Retina (tissue), 1 donor: ENCODE data around the gene PRKAR1A.
"Not testable (repeated sequence)": the region's sequence is repeated elsewhere in the genome, so short reads cannot be mapped to it uniquely, and the experiment has no call there.

Experiments
- DNase-seq: peaks from one replicate; pipeline ENCODE4 v3.0.0-alpha.2; 2016

PRKAR1A gene

DNA sequence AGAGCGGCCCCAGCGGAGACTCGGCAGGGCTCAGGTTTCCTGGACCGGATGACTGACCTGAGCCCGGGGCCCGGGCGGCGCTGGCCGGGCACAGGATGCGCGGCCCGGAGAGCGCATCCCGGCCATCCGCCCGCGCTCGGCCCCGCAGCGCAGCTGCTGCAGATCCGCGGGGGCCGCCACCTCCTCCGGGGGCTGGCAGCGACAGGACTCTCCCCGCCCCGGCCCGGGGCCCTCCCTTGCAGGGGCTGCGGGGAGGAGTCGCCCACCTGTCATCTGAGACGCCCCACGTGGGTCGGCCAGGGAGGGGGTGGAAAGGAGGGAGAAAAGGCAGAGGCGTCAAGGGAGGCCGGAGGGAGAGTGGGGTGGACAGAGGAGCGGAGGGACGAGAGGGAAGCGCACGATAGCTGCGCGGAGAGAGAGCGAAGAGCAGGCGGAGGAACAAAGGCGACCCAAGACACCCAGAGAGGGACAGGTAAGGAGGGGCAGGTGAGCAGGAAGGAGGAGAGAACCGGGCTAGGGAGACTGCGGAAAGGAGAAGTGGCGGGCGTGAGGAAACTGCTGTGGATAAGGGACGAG is 471 bp upstream of the PRKAR1A start:
- DNase-seq, result peak; percentile 95

DNA sequence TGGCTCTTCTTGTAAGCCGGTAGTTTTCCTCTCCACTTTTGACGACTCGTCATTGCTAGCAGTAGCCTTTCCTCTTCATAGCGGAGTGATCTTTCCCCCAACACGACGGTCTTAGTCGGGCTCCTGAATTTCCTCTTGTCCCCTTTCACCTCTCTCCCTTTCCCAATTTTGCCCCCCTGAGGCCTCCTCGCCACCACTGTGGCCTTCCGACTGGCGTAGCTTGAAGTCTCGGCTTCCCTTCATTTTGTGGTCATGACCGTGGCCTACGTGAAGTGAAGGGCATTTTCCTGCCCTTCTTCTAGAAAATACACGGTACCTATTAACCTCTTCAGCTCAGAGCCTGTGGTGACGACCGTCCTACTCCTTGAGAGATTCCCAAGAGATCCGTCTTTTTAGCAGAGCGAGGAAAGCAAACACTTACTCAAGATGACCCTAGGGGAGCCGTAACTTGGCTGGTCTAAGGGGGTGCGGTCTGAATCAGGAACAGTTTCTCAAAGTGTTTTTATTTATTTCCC is 787 bp downstream of the PRKAR1A start:
- DNase-seq, result peak; percentile 70

DNA sequence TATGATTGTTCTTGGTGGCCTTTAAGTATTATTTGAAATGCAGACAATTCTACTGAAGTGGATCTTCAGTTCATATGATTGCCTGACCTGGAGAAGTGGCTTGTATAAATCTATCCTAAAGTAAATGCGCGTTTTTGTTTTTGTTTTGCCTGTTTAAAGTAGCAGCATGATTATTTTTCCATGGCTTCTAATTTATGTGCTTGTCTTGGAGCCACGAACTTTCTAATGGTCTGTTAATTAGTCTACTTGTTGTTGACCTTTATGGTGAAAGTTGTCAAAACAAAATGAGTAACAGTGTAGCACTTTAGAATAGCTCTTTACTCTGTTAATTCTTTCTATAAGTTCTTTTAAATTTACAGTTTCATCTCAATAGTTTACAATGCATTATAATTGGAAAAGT is 1.7 kb downstream of the PRKAR1A start:
- no peak for DNase-seq

DNA sequence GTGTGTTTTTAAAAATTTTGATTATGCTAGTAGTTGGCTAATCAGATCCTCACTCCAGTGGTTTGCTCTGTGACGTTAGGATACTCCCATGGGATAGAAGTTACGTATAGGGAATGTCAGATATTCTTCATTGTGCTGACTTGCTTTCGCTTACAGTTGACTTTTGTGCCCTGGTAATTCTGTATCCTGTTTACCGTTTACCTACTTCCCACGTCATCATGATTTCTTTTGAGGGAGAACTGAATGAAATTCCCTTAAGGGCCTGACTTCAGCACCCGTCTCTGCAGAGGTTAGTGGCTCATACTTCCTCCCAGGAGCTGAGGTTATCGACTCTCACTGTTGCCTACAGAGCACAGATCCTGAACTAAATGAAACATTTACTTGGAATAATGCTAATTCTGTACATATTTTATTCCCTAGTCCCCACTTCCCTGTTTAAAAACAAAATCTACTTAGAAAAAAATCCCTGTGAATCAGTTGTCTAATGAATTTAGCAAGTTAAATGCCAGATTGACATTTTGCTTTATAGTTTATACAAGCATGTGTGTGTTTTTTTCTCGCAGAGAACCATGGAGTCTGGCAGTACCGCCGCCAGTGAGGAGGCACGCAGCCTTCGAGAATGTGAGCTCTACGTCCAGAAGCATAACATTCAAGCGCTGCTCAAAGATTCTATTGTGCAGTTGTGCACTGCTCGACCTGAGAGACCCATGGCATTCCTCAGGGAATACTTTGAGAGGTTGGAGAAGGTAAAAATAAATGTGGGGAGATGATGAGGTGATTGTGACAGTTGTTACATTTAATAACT is 2.8 kb downstream of the PRKAR1A start:
- DNase-seq, result peak; percentile 44

DNA sequence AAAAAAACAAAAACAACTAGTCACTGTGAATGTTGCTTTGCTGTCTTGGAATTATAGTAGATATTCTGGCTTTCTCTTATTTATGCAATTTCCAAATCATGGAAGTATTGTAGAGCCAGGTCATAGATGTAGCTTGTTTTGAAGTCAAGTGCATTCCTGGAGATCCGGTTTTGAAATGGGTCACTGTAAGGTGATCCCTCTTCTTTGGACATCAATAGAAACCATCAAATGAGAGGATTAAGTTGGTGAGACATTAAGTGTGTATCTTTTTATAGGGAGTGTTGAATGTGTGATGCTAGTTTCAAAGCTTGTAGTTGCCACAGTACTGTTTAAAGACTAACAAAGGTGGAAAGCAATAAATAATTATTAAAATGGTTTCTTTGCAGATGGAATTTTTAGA is 4.5 kb downstream of the PRKAR1A start:
- DNase-seq, result no peak

DNA sequence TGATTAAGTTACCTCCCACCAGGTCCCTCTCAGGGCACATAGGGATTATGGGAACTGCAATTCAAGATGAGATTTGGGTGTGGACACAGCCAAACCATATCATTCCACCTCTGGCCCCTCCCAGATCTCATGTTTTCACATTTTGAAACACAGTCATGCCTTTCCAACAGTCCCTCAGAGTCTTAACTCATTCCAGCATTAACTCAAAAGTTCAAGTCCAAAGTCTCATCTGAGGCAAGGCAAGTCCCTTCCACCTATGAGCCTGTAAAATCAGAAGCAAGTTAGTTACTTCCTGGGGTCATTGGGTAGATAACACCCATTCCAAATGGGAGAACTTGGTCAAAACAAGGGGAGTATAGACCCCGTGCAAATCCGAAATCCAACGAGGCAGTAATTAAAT is 5.4 kb downstream of the PRKAR1A start:
- not testable (repeated sequence) for DNase-seq

DNA sequence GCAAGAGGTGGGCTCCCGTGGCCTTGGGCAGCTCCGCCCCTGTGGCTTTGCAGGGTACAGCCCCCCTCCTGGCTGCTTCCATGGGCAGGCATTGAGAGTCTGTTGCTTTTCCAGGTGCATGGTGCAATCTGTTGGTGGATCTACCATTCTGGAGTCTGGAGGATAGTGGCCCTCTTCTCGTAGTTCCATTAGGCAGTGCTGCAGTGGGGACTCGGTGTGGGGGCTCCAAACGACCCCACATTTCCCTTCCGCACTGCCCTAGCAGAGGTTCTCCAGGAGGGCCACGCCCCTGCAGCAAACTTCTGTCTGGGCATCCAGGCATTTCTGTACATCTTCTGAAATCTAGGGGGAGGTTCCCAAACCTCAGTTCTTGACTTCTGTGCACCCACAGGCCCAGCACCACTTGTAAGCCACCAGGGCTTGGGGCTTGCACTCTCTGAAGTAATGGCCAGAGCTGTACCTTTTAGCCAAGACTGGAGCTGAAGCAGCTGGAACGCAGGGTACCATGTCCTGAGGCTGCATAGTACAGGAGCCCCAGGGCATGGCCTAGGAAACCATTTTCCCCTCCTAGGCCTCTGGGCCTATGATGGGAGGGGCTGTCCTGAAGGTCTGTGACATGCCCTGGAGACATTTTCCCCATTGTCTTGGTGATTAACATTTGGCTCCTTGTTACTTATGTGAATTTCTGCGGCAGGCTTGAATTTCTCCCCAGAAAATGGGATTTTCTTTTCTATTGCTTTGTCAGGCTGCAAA is 6.0 kb downstream of the PRKAR1A start:
- no peak for DNase-seq

DNA sequence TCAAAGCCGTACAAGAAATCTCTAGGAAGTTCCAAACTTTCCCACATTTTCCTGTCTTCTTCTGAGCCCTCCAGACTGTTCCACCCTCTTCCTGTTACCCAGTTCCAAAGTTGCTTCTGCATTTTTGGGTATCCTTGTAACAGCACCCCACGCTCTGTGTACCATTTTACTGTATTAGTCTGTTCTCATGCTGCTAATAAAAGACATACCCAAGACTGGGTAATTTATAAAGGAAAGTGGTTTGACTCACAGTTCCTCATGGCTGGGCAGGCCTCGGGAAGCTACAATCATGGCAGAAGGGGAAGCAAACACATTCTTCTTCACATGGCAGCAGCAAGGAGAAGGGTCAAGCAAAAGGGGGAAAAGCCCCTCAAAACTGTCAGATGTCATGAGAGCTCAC is 6.8 kb downstream of the PRKAR1A start:
- not testable (repeated sequence) for DNase-seq

DNA sequence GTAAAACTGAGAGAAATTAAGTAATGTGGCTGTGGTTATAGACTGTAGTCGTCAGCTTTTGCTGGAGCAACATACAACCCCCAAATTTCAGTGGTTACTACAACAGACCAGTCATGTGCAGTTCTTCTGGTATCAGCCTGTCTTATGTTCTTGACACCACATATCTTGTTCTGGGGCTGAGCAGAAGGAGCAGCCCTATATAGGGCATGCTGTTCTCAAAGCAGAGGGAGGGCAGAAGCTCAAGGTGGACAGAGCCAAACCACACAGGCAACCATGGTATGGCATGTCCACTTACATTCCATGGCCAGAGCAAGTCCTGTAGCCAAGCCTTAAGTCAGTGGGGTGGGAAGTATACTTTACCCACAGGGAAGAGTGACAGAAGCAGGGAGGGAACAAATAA is 7.7 kb downstream of the PRKAR1A start:
- no peak for DNase-seq

DNA sequence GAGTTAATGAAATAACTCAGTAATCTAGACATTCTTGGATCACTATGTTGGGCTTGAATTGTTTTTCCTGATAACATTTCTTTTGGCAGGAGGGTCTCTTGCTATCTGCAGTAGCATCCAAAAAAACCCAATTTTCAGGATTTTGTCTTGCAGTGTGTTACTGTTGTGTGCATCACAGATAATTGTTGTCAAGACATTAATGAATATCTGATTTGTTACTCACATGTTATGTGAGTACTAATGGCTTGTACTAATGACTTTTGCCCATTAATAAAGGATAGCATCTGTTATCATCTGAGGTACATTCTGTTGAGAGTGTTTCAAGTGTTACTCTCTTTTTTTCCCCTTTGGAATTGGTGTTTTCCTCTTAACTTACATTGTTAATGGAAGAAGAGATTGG is 10.0 kb downstream of the PRKAR1A start:
- DNase-seq, result no peak

DNA sequence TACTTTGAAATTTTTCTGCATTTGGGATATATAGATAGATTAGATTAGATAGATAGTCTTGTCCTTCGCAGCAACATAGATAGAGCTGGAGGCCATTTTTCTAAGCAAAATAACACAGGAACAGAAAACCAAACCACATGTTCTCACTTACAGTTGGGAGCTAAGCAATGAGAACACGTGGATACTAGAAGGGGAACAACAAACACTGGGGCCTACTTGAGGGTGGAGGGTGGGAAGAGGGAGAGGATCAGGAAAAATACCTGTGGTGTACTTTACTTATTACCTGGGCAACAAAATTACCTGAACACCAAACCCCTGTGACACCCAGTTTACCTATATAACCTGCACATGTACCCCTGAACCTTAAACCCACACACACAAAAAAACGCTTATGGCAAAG is 14.3 kb downstream of the PRKAR1A start:
- DNase-seq, result no peak

DNA sequence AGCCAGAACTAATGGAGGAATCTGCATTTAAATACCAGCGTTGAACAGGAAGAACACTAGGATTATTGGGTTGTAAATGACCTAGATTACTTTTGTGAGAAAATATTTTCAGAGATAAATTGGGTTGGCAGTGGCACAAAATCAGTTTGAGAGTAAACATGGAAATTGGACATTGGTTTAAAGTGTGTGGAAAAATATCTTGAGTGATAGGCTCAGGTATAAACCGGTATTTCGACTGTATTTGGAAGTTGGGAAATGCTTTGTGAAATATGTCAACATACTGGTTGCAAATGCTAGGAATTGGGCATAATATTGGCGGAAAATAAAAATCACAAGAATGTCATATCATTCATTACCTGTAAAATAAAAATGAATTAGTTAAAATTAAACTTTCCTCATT is 15.1 kb downstream of the PRKAR1A start:
- DNase-seq, result no peak

DNA sequence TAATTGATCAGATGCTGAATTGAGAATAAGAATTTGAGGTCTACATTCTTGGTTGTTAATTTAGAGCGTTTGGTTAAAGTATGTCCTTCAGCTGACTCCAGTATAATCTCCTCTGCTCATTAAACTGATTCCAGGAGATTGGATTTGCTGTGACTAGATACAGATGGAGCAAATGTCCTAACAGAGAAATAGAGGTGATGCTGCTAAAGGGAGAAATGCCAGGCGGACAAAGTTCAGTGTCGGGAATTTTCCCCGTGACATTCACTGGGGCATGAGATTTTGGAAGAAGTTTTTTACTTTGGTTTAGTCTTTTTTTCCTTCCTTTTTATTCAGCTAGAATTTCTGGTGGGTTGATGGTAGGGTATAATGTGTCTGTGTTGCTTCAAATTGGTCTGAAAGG is 19.0 kb downstream of the PRKAR1A start:
- DNase-seq, result no peak

DNA sequence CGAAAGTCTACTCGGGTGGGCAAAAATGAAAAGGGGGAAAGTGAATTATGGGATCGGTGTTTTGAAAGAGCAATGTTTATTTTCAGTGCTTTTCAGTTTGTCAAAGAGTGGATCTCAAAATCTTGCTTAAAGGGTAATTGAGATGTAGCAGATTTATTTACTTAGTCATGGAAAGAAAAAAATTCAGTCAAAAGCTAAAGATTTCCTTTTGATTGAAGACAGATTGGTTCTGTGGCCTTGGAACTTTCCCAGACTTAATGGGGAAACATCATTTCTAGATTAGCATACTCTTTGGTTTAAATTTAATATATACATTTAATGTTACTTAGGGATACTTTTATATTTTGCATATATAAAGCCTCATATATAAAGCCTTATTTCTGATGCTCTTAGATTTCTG is 20.6 kb downstream of the PRKAR1A start:
- DNase-seq, result no peak

DNA sequence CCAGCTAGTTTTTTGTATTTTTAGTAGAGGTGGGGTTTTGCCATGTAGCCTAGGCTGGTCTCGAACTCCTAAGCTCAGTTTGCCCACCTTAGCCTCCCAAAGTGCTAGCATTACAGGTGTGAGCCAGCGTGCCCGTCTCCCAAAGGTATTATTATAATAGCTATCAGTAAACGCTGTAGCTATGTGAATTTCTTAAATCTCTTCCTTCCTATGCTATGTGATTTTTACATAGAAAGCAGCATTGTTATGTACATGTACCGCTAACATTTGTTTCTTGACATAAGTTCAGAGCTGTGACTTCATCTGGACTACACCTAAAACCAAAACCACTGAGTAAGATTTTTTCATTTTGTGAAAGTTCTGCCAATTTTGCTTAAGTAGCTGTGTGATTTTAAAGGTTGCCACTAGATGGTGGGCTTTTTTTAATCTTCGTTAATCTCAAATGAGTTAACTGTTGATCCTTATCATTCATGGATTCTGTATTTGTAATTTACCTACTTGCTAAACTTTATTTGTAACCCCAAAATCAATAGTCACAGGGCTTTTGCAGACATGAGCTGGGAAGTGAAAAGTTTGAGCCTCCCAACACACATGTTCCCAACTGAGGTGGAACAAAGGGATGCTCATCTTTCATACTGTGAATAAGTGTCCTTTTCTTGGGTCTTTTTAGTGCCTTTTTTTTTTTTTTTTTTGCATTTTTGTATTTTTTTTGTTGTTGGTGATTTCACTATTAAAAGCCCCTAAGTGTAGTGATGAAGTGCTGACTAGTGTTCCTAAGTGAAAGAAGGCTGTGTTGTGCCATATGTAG is 21.9 kb downstream of the PRKAR1A start:
- DNase-seq, result no peak

DNA sequence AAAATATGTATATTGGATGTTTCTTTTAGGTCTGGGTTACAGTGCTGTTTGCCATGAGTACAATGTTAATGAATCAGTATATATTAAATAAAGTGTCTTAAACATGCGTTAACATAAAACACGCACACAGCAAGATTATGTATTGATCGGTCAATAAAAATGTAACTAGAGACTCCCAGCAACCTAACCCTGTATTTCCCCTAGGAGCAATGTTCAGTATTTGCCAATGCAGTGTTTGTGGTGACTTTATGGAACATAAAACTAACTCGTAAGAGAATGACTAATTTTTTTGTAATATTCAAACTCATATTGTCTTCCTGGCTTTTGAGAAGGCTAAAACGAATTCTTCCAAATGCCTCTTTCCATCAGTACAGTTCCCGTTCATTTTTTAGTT is 22.5 kb downstream of the PRKAR1A start:
- DNase-seq, result no peak

DNA sequence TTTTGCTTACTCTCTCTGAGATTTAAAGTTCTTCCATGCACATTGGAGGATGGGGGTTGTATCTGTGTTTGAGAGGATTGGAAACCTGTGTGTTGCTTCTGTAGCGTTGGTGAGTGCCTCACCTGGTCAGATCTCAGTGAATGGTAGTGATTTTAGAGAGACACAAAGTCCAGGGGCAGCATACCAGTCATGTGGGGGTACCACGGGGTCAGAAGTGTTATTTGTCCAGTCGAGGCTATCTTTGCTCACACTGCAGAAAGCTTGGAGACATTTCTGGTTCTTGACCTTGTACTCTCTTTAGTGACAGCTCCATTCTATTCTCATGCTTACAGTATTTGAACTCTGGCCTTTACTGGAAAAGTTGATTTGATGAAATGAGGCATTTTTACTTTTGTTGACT is 23.7 kb downstream of the PRKAR1A start:
- DNase-seq, result no peak

DNA sequence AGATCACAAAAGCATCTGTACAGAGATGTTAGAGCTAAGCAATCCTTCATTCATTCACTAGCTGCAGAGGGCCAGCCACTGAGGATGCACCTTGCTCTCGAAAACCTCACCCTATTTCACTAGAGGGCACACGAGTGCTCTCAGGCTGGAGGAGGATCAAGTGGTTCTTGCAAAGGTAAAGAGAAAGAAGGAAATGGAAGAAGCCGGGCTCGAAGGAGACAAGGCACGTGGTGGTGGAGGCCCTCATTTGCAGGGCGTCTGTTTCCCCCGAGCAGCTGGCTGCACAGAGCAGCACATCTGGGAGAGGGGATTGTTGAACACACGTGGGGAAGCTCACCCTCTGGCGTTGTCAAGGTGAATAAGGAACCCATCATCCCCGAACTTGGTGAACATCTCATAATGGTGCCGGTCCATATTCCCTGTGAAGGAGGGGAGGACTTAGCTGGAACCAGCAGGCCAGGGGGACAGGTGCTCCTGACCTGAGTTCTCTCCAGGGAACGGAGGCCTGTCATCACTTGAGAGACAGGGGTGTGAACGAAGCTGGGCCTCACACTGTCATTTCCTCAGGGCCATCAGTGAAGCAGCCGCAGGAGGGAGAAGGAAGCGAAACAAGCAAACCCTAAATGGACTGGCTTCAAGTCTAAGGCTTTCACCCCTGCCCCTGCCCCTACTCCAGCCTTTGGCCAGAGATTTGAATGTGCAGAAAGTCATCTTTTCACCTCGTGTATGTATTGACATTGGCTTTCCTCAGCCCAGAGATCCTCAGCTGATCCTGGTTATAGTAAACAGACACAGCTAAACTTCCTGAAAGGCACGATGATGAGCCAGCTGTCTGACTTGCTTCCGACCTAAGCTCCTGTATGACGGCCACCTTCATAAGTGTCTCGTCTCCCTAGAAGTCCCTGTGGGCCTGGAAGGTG is 27.6 kb downstream of the PRKAR1A start:
- peak; percentile 19 for DNase-seq

DNA sequence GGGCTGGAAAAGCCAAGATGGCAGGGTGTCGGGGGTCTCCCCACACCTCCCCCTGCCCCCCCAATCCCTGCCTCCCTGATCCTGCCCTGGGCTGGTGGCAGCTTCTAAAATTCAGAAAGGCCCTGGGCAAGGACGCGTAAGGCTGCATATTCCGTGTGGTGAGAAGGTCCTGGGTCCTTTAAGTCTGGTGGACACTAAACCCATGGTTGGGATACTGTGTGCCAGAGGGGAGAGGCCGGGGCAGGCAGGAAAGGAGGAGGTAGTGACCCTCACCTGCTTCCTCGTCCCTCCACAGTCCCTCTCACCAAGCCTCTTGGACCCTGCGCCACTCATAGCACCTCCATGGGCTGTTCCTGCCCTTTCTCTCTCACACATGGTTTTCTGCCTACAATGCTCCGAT is 28.8 kb downstream of the PRKAR1A start:
- DNase-seq, result no peak

DNA sequence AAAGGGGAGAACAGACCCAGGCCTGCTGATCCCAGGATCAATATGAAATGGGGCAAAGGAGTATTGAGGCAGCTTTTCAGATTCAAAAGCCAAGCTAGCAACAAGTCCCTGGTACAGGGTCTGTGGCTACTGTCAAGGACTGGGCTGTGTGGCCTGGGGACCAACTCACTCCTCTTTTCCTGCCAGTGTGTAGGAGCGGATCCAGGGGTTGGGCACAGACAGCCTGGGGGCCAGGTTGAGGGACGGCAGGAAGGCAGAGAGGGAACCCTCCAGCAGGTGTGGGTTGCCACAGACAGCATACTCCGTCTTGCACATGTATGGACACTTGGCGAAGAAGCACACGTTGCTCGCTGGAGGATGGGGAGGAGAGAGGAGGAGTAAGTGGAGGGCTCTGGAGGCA is 29.6 kb downstream of the PRKAR1A start:
- no peak for DNase-seq

DNA sequence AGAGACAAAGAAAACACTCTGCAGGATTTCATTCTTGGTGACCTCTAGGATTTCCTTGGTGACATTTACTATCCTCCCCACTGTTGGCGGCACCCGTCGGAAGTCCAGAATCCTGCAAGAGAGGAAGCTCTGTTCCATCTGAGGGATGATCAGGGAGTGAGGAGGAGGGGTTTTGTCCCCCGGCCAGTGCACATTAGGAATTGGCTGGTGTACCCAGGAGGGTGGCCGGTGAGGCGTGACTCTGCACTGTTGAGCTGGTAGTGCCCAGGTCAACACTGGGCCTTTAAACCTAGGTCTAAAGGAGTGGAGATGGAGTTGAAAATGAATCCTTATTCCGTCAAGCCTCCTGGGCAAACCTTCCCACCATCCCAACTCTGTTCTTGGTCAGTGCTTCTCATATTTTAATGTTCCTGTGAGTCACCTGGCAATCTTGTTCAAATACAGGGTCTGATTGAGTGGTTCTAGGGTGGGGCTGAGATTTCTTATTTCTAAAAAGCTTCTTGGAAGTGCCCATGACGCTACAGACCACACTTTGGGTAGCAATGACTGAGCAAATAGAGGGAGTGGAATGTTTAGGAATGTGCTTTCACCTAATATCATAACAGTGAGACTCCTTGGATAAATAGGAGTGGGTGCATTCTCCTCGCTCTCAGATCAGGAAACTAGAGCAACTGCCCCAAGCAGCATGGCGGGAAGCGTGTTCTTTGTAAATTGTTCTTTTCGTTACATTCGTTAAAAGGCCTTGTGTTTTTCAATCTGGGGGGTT is 30.7 kb downstream of the PRKAR1A start:
- no peak for DNase-seq
